AG10803 (cell line): Measurements from ENCODE around the gene DENND1C.

Experiments
- DNase-seq: peaks from one replicate; pipeline ENCODE4 v3.0.0; 2010; ENCODE audit warnings: low read depth
- H3K4me3 ChIP-seq: 2 replicates; pipeline ENCODE4 v1.5.1; 2011; ENCODE audit warnings: mild to moderate bottlenecking, low read length, control low read depth
- CTCF ChIP-seq: conservative IDR thresholded peaks from 2 replicates; pipeline ENCODE4 v1.5.1; 2011; ENCODE audit warnings: mild to moderate bottlenecking, low read length, control low read depth, inconsistent platforms

The DENND1C gene

GRCh38 chr19:6476155-6476895 is 5.3 kb downstream of the DENND1C start:
- no peak overlapping the region for H3K4me3 ChIP-seq
- peak; percentile 12 for DNase-seq
- TF ChIP-seq CTCF, result no peak

GRCh38 chr19:6475321-6476108 is 6.1 kb downstream of the DENND1C start:
- no peak for TF ChIP-seq CTCF
- DNase-seq, result no peak
- H3K4me3 ChIP-seq, result no peak overlapping the region

GRCh38 chr19:6473647-6474046 is 7.9 kb downstream of the DENND1C start:
- H3K4me3 ChIP-seq, result no peak overlapping the region
- DNase-seq, result no peak
- no peak for TF ChIP-seq CTCF

GRCh38 chr19:6472713-6473112 is 8.9 kb downstream of the DENND1C start:
- DNase-seq, result no peak
- no peak for TF ChIP-seq CTCF
- H3K4me3 ChIP-seq, result no peak overlapping the region

- no peak for DNase-seq
- H3K4me3 ChIP-seq, result no peak overlapping the region
Measured at GRCh38 chr19:6471076-6471475, 10.5 kb downstream of the DENND1C start.

GRCh38 chr19:6470173-6470572 is 11.4 kb downstream of the DENND1C start:
- DNase-seq, result no peak
- H3K4me3 ChIP-seq, result no peak overlapping the region
- no peak for TF ChIP-seq CTCF

More at GRCh38 chr19:6471076-6471475, 10.5 kb downstream of the DENND1C start:
- no peak for TF ChIP-seq CTCF

GRCh38 chr19:6467384-6467783 is 14.2 kb downstream of the DENND1C start:
- DNase-seq, result no peak
- no peak for TF ChIP-seq CTCF
- no peak overlapping the region for H3K4me3 ChIP-seq
